Tibial nerve (tissue), 4 donors: Measurements from ENCODE around the gene LAX1.

ENCODE experiments used
- EP300 ChIP-seq, 2 donors: sonication (generic); formaldehyde crosslinking; IDR thresholded peaks; one replicate each; pipeline ENCODE4 v1.6.1; 2017; ENCODE audit warnings: antibody characterized with exemption in 2 of 2, mild to moderate bottlenecking in 1 of 2
- TF ChIP-seq, protein P1 (sequence below), 5 experiments: fragments of 200-600 bp in 3 of 5; fragments of 450-650 bp in 2 of 5; sonication (generic) in 3 of 5; IDR thresholded peaks; one replicate each; pipeline ENCODE4 v1.5.1; 2016 to 2019; ENCODE audit warnings: antibody characterized with exemption in 5 of 5, mild to moderate bottlenecking in 3 of 5, moderate library complexity in 2 of 5

DNA sequence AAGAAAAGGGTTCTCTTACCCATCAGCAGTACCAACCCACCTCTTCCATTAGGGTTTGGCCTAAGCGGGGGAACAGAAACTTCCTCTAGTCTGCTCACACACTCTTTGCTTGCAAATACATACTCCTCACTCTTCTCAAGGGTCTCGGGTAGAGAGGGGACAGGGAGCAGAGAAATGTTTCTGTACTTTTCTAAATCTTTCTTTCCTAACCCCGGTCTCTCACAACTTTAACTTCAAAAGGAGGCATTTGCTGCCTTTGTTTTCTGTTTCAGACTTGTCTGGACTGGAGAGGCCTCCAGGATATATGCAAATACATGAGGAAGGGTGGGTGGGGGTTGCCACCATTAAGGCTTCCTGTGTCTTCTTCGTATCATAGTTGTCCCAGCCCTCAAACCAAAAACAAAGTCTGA, 10.5 kb upstream of the LAX1 start:
- TF ChIP-seq, protein P1, sequence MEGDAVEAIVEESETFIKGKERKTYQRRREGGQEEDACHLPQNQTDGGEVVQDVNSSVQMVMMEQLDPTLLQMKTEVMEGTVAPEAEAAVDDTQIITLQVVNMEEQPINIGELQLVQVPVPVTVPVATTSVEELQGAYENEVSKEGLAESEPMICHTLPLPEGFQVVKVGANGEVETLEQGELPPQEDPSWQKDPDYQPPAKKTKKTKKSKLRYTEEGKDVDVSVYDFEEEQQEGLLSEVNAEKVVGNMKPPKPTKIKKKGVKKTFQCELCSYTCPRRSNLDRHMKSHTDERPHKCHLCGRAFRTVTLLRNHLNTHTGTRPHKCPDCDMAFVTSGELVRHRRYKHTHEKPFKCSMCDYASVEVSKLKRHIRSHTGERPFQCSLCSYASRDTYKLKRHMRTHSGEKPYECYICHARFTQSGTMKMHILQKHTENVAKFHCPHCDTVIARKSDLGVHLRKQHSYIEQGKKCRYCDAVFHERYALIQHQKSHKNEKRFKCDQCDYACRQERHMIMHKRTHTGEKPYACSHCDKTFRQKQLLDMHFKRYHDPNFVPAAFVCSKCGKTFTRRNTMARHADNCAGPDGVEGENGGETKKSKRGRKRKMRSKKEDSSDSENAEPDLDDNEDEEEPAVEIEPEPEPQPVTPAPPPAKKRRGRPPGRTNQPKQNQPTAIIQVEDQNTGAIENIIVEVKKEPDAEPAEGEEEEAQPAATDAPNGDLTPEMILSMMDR (IDR thresholded peaks at IDR 0.05) = no peak
- no peak for TF ChIP-seq EP300 (IDR thresholded peaks at IDR 0.05)
